ENCODE measurements around the gene ARHGAP4.

Gene ARHGAP4

DNA sequence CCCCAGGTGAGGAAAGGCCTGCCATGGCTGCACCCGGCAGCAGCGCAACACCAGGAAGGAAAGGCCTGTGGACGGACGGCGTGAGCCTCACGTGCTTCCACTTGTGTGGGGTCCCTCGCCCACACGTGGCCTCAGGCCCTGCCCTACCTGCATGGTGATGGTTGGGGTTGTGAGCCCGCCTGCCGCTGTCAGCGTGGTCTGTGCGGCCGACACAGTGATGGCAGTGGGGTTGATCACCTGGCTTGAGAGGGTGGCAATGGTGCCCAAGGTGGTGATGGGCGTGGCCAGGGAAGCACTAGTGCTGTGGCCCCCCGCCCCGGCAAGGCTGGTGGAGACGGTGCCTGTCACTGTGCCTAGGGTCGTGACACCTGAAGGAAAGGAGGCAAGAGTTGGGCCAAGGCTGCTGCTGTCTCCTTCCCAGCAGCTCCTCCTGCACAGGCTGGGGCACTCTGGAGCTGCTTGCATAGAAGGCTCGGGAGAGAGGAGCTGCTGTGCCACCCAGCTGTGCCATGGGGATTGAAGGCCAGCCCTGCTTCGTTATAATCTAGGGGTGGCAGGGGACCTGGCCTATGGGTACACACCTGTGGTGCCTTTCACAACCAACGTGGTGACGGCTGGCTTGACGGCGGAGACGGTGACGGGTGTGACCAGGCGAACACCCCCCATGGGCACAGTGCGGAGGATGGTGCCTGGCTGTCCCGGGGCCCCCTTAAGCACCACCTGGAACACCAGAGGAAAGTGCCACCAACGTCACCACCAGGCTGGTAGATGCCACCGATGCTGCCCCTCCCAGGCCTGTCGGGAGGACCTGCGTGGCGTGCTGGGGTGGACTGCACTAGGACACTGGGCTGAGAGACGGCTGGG, 30.2 kb upstream of the ARHGAP4 start:
- TF ChIP-seq, protein P1, sequence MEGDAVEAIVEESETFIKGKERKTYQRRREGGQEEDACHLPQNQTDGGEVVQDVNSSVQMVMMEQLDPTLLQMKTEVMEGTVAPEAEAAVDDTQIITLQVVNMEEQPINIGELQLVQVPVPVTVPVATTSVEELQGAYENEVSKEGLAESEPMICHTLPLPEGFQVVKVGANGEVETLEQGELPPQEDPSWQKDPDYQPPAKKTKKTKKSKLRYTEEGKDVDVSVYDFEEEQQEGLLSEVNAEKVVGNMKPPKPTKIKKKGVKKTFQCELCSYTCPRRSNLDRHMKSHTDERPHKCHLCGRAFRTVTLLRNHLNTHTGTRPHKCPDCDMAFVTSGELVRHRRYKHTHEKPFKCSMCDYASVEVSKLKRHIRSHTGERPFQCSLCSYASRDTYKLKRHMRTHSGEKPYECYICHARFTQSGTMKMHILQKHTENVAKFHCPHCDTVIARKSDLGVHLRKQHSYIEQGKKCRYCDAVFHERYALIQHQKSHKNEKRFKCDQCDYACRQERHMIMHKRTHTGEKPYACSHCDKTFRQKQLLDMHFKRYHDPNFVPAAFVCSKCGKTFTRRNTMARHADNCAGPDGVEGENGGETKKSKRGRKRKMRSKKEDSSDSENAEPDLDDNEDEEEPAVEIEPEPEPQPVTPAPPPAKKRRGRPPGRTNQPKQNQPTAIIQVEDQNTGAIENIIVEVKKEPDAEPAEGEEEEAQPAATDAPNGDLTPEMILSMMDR (IDR thresholded peaks at IDR 0.05; ENCODE audit: low read depth, low read length, missing control alignments), result no peak
- DNase-seq (ENCODE audit: low read depth), result no peak
- no peak overlapping the region for H3K4me3 ChIP-seq (ENCODE audit: low read depth, low read length)

DNA sequence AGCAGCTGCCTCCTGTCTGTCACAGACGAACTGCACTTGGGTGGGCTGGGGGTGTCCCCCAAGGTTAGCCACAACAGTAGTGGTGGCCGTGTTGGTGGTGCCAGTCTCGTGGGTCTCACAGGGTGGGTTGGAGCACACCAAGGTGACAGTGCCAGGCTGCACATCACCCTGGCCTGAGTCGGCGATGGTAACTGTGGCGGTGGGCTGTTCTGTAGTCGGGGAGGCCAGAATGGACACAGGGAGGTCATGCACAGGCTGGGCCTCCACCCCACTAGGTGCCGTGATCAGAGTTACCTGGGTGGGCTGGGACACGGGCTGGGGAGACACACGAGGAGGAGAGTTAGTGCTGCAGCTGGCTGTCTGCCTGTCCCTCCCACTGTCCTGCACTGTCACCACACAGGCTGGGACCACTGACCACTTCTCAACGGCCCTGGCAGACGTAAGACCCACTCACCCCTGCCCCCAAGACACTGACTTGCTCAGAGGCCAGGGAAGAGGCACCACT, 29.2 kb upstream of the ARHGAP4 start:
- no peak for DNase-seq (ENCODE audit: low read depth)
- TF ChIP-seq, protein P1 (IDR thresholded peaks at IDR 0.05; ENCODE audit: low read depth, low read length, missing control alignments), result no peak
- H3K4me3 ChIP-seq (ENCODE audit: low read depth, low read length), result no peak overlapping the region

DNA sequence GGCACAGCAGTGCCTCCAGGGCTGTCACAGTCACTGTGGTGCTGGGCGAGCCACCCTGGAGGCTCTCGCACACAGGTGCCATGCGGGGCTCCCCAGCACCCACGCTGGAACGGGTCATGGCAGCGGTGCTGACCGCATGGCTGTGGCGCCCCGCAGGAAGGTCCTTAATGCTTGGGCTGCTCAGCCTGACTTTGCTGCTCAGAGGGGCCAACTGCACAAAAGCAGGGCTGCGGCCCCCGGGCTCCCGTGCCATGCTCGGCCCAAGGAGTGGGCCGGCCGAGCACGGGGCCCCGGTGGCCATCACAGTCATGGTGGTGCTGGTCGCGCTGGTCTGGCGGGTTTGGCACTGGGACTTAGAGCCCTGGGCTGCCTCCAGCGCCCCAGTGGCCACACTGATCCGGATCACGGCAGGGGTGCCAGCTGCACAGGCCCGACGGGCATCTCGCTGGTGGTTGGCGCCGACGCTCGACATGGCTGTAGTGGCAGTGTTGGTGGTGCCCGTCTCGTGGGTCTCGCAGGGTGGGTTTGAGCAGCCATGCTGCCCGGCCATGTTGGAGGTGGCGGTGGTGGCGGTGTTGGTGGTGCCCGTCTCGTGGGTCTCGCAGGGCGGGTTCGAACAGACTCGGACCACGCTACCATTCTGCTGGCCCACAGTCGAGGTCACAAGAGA, 28.6 kb upstream of the ARHGAP4 start:
- TF ChIP-seq, protein P1 (IDR thresholded peaks at IDR 0.05; ENCODE audit: low read depth, low read length, missing control alignments), result no peak
- H3K4me3 ChIP-seq (ENCODE audit: low read depth, low read length), result no peak overlapping the region
- DNase-seq (ENCODE audit: low read depth), result no peak

DNA sequence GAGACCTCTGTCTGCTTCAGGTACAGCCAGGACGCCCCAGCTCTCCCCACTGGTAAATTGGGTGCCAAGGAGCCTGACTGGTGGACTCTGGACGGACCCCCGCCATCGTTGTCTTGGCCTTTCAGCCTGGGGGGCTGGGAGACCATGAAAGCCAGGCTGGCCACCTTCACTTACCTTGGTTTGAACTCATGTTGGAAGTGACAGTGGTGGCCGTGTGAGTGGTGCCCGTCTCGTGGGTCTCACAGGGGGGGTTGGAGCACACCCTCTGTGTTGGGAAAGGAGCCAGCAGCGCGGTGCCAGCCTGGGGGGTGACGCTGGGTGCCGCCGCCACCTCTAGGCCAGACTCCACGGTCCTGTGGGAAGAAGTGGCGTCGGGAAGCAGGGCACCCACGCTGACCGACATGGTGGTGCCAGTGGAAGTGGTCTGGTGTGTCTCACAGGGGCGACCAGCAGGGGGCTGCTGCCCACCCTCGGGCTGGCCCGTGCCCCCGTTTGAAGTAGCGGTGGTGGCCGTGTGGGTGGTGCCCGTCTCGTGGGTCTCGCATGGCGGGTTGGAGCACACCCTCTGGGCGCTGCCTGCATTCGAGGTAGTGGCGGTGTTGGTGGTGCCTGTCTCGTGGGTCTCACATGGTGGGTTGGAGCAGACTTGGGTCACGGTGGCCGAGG, 28.0 kb upstream of the ARHGAP4 start:
- TF ChIP-seq, protein P1 (IDR thresholded peaks at IDR 0.05; ENCODE audit: low read depth, low read length, missing control alignments), result no peak
- DNase-seq (ENCODE audit: low read depth), result no peak

DNA sequence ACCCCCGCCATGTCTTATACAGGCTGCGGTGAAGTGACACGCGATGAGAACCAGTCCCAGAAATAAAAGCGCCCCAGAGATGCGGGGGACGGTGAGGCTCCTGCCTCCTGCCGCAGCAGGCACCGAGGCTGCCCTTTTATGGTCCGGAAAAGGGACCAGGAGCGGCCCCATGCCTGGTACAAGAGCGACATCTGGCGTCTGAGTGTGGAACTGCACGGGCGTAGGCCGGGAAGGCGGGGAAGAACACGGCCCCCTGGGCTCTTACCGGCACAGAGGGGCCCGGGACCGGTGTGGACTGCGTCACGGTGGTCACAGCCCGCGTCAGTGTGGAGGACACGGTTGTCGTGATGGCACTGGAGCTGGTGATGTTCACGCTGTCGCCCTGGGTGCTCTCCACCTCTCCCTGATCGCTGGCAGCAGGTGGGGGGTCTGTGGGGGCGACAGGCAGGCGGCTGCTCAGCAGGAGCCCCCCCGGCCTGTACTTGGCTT, 27.3 kb upstream of the ARHGAP4 start:
- TF ChIP-seq, protein P1 (IDR thresholded peaks at IDR 0.05; ENCODE audit: low read depth, low read length, missing control alignments), result peak; percentile 91
- H3K4me3 ChIP-seq (ENCODE audit: low read depth, low read length), result no peak overlapping the region
- DNase-seq (ENCODE audit: low read depth), result no peak

More for the DNA sequence above, 28.0 kb upstream of the ARHGAP4 start:
- no peak overlapping the region for H3K4me3 ChIP-seq (ENCODE audit: low read depth, low read length)

DNA sequence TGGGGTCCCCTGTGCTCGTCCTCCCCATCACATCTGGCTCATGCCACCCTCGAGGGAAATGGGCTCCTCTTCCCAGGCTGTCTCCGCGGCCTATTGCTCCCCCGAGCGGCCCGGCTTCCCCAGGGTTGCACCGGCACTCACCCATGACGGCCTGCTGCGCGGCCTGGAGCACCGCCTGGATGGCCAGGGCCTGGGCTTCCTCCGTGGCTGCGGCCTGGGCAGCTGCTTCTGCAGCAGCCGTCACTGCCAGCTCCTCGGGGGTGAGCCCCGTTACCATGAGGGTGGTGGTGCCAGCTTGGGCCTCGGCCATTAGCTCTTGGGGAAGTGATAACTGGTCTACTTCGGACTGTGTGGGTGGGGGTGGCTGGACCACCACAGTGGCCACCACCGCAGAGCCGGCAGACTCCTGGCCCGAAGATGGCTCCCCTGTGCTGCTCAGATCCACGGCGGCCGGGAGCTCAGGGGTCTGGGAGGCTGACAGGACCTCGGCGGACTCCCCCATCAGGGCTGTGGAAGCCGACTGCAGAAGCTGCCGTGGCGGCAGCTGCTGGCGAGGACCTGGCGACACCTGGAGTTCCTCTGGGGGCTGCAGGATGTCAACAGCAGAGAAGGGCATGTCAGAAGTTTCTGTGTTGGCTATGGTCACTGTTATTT, 26.4 kb upstream of the ARHGAP4 start:
- TF ChIP-seq, protein P1 (IDR thresholded peaks at IDR 0.05; ENCODE audit: low read depth, low read length, missing control alignments), result no peak
- no peak overlapping the region for H3K4me3 ChIP-seq (ENCODE audit: low read depth, low read length)

More for the DNA sequence above, 26.4 kb upstream of the ARHGAP4 start:
- DNase-seq (ENCODE audit: low read depth), result no peak

Measured in GM12864 (cell line).